SW 1271 (cell line): ENCODE data around the gene CSNK1G1.
A peak's percentile ranks its signal among the peaks of the same experiment; 100 is the strongest.
"Not testable (repeated sequence)": the region's sequence is repeated elsewhere in the genome, so short reads cannot be mapped to it uniquely, and the experiment has no call there.

Experiments used
- DNase-seq, 2 experiments: peaks; one replicate each; lab custom pipeline; 2025; lab: John Stamatoyannopoulos, UW

The CSNK1G1 gene

GRCh38 chr15:64287953-64288352 lies 68.0 kb downstream of the CSNK1G1 start:
- DNase-seq, result no peak

GRCh38 chr15:64286473-64286872 lies 69.5 kb downstream of the CSNK1G1 start:
- DNase-seq, result no peak

GRCh38 chr15:64285871-64286270 lies 70.1 kb downstream of the CSNK1G1 start:
- DNase-seq, result no peak

- DNase-seq, result no peak
Observed at GRCh38 chr15:64285150-64285549, 70.8 kb downstream of the CSNK1G1 start.

- DNase-seq, result no peak
Observed at GRCh38 chr15:64284042-64284441, 71.9 kb downstream of the CSNK1G1 start.

GRCh38 chr15:64282701-64283100 lies 73.3 kb downstream of the CSNK1G1 start:
- DNase-seq, result no peak

GRCh38 chr15:64279131-64279530 lies 76.8 kb downstream of the CSNK1G1 start:
- DNase-seq, result no peak

- DNase-seq, result no peak
Observed at GRCh38 chr15:64275934-64276333, 80.0 kb downstream of the CSNK1G1 start.

GRCh38 chr15:64274341-64274950 lies 81.5 kb downstream of the CSNK1G1 start:
- no peak for DNase-seq

GRCh38 chr15:64267331-64267973 lies 88.5 kb downstream of the CSNK1G1 start:
- no peak for DNase-seq

GRCh38 chr15:64265188-64265587 lies 90.8 kb downstream of the CSNK1G1 start:
- DNase-seq, result not testable (repeated sequence)

GRCh38 chr15:64264502-64264901 lies 91.5 kb downstream of the CSNK1G1 start:
- DNase-seq, result no peak

GRCh38 chr15:64263567-64263966 lies 92.4 kb downstream of the CSNK1G1 start:
- DNase-seq, result no peak

GRCh38 chr15:64256051-64256450 lies 99.9 kb downstream of the CSNK1G1 start:
- no peak for DNase-seq

- DNase-seq, result no peak
Observed at GRCh38 chr15:64251658-64252057, 104.3 kb downstream of the CSNK1G1 start.

- no peak for DNase-seq
Observed at GRCh38 chr15:64251121-64251520, 104.9 kb downstream of the CSNK1G1 start.

GRCh38 chr15:64249883-64250575 lies 105.9 kb downstream of the CSNK1G1 start:
- DNase-seq, result peak in 1 of 2 experiments; percentile 21

- DNase-seq, result no peak
Observed at GRCh38 chr15:64249406-64249805, 106.6 kb downstream of the CSNK1G1 start.

- peak; percentile 77 to 99 for DNase-seq
Observed at GRCh38 chr15:64247906-64248541, 107.9 kb downstream of the CSNK1G1 start.

GRCh38 chr15:64247535-64247905 lies 108.5 kb downstream of the CSNK1G1 start:
- no peak for DNase-seq

- peak; percentile 70 to 91 for DNase-seq
Observed at GRCh38 chr15:64246364-64247189, 109.4 kb downstream of the CSNK1G1 start.

GRCh38 chr15:64245405-64245804 lies 110.6 kb downstream of the CSNK1G1 start:
- no peak for DNase-seq
